Lung microvascular endothelial cell (primary cell): Measurements from ENCODE around the gene PDIA5. TPM values are rescaled to one million over a fixed set of nuclear protein-coding genes. Genes with fewer than 3 reads are reported as not detected.
"Not testable (repeated sequence)": the region's sequence is repeated elsewhere in the genome, so short reads cannot be mapped to it uniquely, and the experiment has no call there.

ENCODE experiments used
- DNase-seq, 2 donors: peaks; one replicate each; pipeline versions ENCODE4 v3.0.0 to v3.0.0-alpha.2; 2010; ENCODE audit warnings: low read depth in 2 of 2
- total RNA-seq: library from RNA; depleted of rRNA; stranded (reverse); fragments of >200 nt; gene quantifications from 2 replicates; pipeline ENCODE4 v1.2.1, GENCODE V29; 2014

The PDIA5 gene
- total RNA-seq, 1 donor from 2014 or later: 53.4 TPM

DNA sequence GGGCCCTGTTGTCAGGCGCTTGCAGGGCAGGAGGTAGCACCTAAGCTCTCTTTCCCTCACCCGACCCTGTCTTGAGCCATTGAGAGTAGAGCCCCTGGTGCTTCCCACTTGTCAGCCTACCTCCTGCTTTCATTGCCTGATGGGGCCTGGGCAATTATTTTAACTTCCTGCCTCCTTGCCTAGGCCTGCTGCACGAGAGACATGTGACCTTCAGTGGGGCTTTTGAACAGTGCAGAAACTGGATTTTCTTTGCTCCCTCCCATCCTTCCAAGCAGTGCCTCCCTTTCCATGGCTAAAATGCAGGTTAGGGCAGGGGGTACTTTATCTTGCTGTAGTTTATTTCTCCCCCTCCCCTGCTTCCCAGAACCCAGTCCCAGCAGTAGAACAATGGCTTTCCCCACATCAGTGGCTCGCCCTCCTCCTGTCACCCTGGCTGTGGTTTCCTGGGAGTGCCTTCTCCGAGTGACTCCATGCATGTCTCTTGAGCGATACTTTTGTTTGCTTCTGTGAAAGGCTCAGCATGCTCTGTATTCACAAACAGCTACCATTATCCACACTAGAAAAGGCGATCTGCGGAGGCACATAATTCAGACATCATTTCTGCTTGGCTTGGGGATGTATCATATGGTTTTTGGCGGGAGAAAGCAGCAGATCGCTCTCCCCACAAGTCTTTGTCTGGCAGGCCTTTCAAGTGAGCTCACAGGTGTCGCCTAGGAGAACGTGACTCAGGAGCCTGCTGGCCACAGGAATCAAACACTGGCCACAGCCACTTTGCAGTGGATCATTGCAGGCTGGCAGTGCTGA lies 24.1 kb downstream of the PDIA5 start:
- DNase-seq: no peak

DNA sequence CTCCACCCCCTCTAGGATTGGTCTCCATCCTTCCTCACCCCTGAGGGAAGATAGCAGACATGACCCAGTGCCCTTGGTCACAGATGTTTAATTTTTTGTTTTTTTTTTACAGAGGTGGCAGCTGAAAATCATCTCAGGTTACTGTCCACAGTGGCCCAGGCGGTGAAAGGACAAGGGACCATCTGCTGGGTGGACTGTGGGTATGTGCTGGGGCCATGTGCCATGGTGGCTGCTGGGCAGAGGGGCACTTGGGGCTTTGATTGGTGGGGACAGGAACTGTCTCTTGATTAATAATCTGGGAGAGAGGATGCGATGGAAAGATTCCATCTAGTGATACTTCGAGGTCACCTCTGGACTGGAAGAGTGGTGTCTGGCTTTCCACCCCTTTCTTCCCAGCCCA lies 25.4 kb downstream of the PDIA5 start:
- DNase-seq: no peak

DNA sequence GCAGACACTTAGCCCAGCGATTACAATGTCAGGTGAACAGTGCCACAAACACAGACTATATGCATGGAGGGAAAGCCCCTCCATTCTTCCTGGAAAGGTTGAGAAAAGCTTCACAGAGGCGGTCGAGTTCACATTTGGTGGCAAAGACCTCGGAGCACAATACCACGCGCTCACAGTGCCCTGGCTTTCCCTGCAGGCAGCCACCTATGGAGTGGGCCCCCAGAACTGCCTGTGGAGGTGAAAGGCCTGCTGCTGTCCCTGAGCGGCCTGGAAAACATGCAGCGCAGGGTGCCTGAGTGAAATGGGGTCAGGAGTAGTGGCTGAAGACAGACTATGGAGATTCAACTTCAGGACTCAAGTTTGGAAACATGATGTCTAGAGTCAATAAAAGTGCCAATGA lies 26.9 kb downstream of the PDIA5 start:
- no peak for DNase-seq

DNA sequence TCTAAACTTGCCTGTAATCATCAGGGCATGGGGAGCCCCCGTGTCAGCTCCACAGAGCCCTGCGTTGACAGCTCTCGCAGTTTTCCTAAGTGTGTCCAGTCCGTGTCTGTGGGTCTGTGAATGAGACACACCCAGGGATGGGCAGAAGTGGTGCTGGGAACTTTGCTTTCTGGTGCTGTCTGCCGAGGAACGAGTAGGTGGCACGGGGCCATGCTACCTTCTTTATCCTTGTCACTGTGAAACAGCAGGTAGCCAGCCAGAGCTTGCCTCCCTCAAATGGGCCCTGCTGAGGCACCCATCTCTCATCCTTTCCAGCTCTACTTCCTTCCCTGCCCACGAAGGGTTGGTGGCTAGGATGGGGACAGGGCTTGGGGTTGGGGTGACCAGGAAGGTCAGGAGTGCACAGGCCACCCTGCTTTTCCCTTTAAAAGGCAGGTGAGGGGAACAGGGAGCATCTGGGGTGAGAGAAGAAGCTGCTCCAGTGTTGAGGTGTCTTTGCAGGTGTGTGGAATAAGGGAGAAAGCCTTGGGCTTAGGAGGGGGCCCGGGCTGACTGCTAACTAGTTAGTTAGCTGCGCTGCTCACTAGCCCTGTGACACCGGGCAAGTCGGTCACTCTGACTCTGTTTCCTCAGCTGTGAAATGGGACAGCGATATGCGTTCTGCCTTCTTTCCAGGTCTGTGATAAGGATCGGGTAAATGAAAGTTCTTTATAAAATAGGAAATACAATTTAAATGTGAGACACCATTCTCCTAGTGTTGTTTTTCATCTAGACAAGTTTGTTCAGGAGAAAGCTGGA lies 27.9 kb downstream of the PDIA5 start:
- no peak for DNase-seq

DNA sequence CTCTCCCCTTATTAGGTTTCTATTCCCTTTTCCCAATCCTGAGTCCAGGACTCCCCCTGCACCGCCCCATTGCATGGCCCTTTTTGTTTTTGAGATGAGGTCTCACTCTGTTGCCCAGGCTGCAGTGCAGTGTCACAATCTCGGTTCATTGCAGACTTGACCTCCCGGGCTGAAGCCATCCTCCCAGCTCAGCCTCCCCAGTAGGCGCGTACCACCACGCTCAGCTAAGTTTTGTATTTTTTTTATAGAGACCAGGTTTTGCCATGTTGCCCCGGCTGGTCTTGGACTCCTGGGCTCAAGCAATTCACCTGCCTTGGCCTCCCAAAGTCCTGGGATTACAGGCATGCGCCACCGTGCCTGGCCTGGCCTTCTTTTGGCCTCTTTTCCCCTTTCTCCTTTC lies 29.3 kb downstream of the PDIA5 start:
- no peak for DNase-seq

DNA sequence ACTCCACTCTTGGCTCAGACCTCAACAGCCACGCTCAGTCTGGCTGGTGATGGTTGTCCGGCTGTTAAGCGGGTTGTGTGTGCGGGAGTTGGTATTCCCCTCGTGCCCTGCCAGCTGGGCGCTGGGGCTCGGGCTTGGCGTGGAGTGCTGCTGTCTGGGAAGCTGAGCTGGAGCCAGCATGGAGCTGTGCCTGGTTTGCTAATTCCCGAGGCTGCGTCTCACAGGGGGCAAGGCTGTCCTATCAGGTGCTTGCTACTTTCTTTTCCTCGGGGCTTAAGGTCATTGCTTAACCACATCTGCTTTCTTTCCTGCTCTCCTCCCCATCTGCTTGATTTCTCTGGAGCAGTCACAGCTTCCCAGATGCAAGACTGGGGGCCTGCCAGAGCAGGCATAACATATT lies 29.9 kb downstream of the PDIA5 start:
- DNase-seq: peak; percentile 28 to 52

DNA sequence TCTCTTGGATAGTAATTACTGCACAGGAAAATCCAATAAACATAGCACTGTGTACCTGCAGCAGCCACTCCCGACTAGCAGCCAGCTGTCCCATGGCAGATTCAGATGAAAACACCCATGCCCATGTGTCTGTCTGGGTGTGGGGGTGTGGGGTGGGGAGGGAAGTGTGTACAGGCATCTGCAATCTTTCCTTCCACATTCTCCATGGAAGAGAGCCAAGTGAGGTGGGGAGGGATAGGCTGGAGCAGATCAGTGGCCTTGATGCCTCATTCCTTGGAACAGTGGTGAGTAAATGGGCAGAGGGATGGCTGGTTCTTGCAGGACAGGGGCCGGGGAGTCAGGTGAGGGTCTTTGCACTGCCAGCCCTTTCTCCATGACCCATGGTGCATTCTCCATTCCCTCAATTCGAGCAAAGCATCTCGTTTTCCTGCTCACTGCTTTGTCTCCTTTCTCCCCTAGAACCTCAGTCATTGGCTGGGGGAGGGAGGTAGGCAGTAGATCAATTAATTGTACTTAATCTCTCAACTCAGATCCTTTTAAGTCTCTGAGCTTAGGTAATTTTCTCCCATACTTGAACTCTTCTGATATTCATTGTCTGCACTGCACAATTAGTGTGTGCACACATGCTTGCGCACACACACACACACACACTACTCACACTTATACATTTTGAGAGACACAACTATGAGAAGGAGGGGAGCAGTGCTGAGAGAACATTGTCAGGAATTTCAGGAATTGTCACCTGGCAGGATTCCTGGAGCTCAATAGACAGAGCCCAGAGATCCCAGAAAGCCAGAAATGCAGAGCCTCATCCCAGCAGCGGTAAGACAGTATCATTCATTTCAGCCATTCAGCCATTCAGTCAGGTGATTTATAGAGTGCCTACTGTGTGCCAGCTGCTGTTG lies 31.9 kb downstream of the PDIA5 start:
- peak; percentile 13 to 58 for DNase-seq

DNA sequence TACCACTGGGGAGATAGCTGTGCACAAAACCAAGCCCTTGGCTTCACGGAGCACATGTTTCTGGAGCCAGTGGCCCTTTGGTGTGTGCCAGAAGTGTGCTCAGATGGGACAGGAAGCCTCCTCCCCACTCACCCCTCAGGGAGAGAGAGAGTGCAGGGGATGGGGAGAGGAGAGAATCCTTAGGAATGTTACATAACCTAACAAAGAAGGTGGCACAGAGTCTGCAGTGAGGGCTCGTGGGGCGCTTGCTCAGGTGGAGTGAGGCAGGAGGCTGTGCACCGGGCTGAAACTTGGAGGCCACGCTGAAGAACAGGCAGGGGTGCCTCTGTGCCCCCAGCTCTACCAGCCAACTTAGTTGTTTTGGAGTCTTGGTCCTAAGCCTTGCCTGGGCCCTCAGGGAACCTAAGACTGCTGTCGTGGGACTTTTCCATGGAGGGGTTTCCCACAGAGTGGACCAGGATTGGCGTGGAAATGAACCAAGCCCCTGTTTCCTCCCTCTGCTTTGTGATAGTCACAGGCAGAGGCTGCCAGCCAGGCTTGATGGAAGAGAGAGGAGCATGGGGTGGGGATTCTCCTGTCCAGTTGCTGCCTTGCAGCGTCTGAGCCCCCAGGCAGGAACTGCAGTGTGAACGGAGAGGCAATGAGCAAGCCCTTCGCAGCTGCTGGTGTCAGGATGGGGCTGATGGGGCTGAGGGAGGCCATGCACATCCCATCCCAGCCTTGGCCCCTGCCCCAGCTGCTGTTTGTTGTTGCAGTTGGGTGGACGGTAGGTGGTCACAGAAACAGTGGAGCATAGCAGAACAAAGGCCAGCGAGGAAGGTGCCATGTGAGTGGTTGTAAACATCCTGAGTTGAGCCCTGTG lies 32.7 kb downstream of the PDIA5 start:
- DNase-seq: peak in 1 of 2 donors; percentile 70

DNA sequence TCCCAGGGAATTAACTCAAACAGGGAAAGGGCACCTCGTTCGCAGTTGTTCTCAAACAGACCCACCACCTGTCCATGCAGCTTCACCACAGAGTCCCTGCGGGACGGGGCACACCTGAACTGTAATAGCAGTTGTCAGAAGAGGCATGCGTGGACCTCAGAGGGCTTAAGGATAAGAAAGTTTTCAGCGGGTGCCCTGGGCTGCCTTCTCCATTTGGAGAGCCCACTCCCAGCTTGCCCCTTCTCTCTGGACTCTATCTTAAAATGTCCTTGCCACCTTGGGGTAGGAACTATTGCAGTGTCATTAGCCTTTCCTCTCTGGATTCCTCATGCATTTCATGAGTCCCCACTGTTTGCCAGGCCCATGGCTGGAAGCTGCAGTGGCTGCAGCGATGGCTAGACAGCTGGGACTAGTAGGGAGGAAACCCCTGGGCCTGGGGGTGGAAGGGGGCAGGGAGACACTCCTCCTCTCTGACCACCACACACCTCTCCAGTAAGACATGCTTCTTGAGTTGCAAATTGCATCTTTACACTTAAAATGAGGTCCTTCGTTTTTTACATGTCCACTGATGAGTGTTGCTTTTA lies 33.5 kb downstream of the PDIA5 start:
- no peak for DNase-seq

DNA sequence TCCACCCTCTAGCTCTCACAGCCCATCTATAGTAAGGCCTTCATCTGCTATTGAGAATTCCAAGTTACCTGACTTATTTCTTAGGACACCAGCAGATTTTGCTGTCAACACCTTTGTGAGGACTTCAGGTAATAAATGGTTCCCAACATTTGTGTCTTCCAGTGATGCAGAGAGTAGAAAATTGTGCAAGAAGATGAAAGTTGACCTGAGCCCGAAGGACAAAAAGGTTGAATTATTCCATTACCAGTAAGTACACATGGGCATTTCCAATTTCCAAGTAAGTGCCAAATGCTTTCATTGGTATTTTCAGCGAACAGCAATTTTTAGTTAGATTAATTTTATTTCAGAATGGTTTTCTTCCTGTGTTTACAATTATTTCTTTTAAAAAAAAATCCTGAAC lies 35.4 kb downstream of the PDIA5 start:
- DNase-seq: no peak

DNA sequence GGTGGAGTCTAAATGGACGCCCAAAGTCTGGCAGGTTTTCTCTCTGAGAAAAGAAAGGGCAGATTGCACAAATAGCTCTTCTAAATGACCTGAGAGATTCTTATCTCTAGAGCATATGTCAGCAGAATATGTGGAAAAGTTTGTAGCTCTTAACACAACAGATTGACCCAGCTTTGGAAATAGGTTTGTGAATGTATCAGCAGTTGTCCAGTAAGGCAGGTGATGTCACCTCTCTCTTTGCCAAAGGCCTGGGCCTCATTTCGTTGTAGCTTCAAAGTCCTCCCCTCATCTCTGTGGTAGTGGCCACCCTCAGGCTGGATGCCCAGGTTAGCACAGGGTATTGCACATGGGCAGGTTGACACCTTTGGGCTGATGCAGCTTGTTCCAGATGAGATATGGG lies 36.0 kb downstream of the PDIA5 start:
- no peak for DNase-seq

DNA sequence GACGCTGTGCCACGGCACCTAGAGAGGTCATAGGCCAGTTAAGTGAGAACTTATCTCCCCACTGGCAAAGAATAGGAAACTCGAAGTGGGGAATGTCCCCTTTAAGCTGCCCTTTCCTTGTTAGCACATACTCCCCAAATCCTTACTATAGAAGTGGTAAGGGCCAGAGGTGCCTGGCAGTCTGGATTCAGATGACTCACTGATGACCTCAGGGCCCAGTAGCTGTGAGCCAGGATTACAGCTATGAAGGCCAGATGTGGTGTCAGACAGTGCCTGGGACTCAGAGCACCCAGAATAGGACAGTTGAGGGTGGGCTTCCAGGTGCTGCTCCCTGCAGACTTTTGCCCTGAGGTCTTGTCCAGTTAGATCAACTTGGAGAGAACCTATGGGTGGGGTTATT lies 37.7 kb downstream of the PDIA5 start:
- DNase-seq: peak; percentile 62 to 65

DNA sequence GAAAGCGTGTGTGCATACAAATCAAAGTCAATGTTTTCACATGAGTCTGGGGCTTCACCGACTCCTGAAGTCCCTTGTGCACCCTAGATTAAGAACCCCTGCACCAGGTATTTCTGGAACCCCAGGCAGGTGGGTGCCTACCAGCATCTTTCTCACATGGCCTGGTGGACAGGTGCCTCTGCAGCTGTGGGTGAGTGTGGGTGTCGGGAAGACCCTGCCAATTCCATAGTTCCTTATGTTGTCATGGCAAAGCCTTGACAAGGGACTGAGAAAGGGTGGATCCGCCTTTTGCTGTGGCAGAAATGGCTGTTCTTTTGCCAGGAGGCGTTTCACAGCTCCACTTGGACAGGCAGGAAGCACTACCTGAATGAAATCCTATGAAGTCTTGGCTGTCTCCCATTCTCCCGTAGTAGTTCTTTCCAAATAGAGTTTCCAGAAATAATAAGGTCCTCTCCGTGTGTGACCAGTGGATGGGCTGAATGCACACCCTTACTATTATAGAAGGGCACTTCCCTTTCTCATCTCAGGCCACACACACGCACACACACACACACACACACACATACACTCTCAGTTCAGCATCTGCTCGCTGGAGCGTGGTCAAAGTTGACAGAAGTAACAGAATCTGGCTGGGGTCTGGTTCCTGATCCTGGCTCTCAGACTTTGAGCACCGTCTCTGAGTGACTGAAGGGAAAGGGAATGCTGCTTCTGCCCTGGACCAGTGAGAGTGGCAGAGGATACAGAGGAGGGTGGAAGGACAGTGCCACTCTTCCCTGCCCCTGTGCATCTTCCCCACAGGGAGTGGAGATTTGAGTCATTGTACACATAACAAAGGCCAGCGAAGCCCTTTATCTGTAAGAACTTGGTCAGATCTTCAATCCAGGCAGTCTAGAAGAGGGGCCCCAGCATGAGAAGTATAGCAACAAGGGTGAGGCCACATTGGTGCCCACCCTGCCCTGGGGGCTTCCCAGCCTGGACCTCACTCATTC lies 38.7 kb downstream of the PDIA5 start:
- no peak for DNase-seq

DNA sequence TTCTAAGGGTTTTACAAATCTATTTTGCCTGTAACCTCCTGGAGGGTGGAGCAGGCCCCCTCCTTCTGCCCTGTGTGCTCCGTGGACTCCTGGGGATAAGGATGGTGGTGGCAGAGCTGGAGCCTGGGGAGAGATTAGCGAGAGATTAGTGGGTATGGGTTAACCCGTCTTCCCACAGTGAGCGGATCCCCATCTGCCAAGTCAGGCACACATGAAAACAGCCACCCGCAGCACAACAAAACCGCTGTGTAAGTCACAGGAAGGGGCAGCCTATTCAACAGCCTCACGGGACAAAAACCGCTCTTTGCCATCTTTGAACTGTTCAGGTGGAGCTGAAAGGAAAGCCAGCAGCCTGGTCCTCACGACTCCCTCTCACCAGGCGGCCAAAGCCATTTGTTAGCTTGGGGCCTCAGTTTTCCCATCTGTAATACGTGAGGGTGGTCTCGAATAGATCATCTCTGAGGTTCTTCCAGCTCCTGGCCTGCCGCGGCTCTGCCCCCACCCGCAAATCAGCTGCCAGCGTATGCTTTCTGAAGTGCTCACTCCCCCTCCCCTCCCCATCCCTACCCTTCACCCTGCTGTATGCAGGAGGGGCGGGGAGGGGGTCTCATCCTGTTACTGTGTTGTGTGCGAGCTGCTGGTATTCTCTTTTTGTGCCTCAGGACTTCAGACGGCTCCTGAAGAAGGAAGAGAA lies 43.6 kb downstream of the PDIA5 start:
- no peak for DNase-seq

DNA sequence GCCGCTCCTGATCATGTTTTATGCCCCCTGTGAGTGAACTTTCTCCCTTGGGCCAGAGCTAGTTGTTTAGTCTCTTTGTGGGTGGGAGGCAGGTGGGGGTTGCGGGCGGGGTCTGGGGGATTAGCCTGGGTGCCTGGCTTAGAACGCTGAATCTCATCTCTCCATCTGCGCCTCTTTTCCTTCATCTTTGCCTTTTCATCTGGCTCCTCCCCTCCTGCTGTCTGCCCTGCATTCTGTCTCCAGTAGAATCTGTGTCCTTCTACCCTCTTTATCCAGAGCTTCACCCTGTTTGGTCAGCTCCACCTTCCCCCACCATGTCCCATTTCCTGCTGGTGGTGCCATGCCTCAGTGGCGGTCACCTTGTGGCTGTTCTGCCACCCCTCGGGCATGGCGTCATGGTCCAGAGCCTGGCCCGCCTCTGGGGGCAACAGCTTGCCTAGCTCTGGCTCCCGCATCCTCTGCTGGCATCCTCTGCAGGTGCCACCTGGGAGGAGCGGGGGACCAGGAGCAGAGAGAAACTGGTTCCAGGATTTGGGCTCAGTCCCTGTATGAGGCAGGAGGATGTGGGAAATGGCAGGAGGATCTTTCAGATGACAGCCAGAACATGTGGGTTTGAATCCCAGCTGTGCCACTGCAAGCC lies 44.3 kb downstream of the PDIA5 start:
- DNase-seq: no peak

DNA sequence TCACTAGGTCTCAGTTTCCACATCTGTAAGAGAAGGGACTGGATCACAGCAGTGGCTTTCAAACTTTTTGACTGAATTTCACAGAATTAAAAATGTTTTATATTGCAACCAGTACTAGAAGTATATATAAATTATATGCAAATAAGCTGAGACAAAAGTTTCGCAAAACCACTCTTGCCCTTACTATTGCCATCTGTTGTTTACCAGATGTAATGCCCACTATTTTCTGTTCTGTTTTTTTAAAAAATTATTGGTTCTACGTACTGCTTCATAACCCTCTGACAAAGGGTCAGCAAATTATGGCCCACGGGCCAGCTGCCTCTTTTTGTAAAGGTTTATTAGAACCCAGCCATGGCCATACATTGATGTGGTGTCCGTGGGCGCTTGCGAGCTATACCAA lies 44.8 kb downstream of the PDIA5 start:
- no peak for DNase-seq

DNA sequence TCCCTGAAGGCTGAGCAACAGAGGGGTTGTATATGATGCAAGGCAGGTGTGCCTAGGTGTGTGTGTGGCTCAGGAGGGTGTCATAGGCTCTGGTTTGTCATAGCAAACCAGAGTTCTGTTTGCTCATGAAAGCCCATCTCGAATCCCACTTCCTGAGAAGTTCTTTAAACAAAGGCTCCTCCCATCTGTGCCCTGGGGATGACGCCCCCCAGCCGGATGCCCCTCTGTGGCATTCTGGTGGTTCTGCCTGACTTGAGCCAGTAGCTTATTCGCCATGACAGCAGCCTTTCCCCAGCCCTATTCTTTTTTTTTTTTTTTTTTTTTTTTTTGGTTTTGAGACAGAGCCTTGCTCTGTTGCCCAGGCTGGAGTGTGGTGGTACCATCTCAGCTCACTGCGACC lies 45.4 kb downstream of the PDIA5 start:
- DNase-seq: no peak

DNA sequence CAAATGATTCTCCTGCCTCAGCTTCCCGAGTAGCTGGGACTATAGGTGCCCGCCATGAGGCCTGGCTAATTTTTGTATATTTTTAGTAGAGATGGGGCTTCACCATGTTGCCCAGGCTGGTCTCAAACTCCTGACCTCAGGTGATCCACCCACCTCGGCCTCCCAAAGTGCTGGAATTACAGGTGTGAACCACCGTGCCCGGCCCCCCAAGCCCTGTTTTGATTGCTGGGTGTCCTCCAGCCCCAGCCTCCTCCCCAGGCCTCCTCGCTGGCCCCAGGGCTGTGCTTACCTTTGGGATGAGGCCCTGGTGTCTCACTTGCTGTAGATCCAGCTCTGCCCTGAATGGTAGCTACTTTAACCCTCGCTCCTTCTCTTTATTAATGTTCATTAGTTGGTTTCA lies 45.8 kb downstream of the PDIA5 start:
- not testable (repeated sequence) for DNase-seq
